Fibroblast of lung (primary cell): ENCODE measurements around the gene SLC26A6. TPM values are rescaled to one million over a fixed set of nuclear protein-coding genes. Genes with fewer than 3 reads are reported as not detected.

Experiments
- DNase-seq, 2 donors: peaks; one replicate each; pipeline versions ENCODE4 v3.0.0 to v3.0.0-alpha.2; 2010; ENCODE audit warnings: low read depth in 2 of 2
- H2AFZ ChIP-seq: 2 replicates; pipeline ENCODE4 v1.5.1; 2012; ENCODE audit warnings: low read length, control low read depth, inconsistent platforms
- H3K27ac ChIP-seq: 2 replicates; pipeline ENCODE4 v1.5.1; 2011; ENCODE audit warnings: low read length, control low read depth; ENCODE audit not compliant: insufficient read depth
- H3K27me3 ChIP-seq: 2 replicates; pipeline ENCODE4 v1.5.1; 2011; ENCODE audit warnings: mild to moderate bottlenecking, low read length; ENCODE audit not compliant: control insufficient read depth, insufficient read depth
- H3K36me3 ChIP-seq: 2 replicates; pipeline ENCODE4 v1.5.1; 2011; ENCODE audit warnings: low read length; ENCODE audit not compliant: control insufficient read depth, insufficient read depth
- H3K4me1 ChIP-seq: 2 replicates; pipeline ENCODE4 v1.5.1; 2011; ENCODE audit warnings: low read length; ENCODE audit not compliant: control insufficient read depth, insufficient read depth; ENCODE audit errors: extremely low read depth
- H3K4me2 ChIP-seq: 2 replicates; pipeline ENCODE4 v1.5.1; 2011; ENCODE audit warnings: low read length, control low read depth; ENCODE audit not compliant: insufficient read depth; ENCODE audit errors: extremely low read depth
- H3K4me3 ChIP-seq, 4 experiments: fragments of 200-600 bp in 1 of 4; sonication (generic) in 1 of 4; replicated peaks in 1 of 4; 2 replicates each; pipeline ENCODE4 v1.5.1; 2011 to 2016; ENCODE audit warnings: low read length in 4 of 4, low read depth in 3 of 4, mild to moderate bottlenecking in 3 of 4, control low read depth in 2 of 4, inconsistent platforms in 1 of 4, mixed read lengths in 1 of 4; ENCODE audit not compliant: insufficient read depth in 1 of 4; ENCODE audit errors: control extremely low read depth in 1 of 4
- H3K79me2 ChIP-seq: 2 replicates; pipeline ENCODE4 v1.5.1; 2012; ENCODE audit warnings: mild to moderate bottlenecking, low read length, inconsistent platforms; ENCODE audit not compliant: control insufficient read depth, insufficient read depth
- H3K9ac ChIP-seq: 2 replicates; pipeline ENCODE4 v1.5.1; 2011; ENCODE audit warnings: mild to moderate bottlenecking, low read length, control low read depth; ENCODE audit not compliant: insufficient read depth
- H3K9me3 ChIP-seq: 2 replicates; pipeline ENCODE4 v1.5.1; 2012; ENCODE audit warnings: low read depth, low read length; ENCODE audit not compliant: control insufficient read depth, insufficient read depth
- H4K20me1 ChIP-seq: 2 replicates; pipeline ENCODE4 v1.5.1; 2011; ENCODE audit warnings: low read length; ENCODE audit not compliant: control insufficient read depth, insufficient read depth; ENCODE audit errors: extremely low read depth
- CTCF ChIP-seq, 2 donors: IDR thresholded peaks in 1 of 2; conservative IDR thresholded peaks in 1 of 2; 1 replicate in 1 of 2; 2 replicates in 1 of 2; pipeline ENCODE4 v1.5.1; 2011 to 2012; ENCODE audit warnings: low read length in 2 of 2, control low read depth in 1 of 2, inconsistent platforms in 1 of 2, low read depth in 1 of 2, mild to moderate bottlenecking in 1 of 2
- EZH2 ChIP-seq: IDR thresholded peaks from 2 replicates; pipeline ENCODE4 v1.5.1; 2012; ENCODE audit warnings: low read length, control low read depth, mild to moderate bottlenecking; ENCODE audit errors: missing control alignments
- polyA plus RNA-seq, 2 donors: library from polyadenylated mRNA; depleted of rRNA in 1 of 2; stranded (reverse) in 1 of 2; unstranded in 1 of 2; fragments of >200 nt; gene quantifications; 2 replicates each; pipeline ENCODE4 v1.2.1, GENCODE V29; 2011 to 2012; ENCODE audit warnings: missing spikeins in 1 of 2
- total RNA-seq: library from RNA; depleted of rRNA; stranded (reverse); fragments of >200 nt; gene quantifications from 2 replicates; pipeline ENCODE4 v1.2.1, GENCODE V29; 2014

SLC26A6 gene
- total and polyA plus RNA-seq, 2 donors (not counting 1 experiment from before 2014, with no cell fraction given): 20.9 to 36.3 TPM

DNA sequence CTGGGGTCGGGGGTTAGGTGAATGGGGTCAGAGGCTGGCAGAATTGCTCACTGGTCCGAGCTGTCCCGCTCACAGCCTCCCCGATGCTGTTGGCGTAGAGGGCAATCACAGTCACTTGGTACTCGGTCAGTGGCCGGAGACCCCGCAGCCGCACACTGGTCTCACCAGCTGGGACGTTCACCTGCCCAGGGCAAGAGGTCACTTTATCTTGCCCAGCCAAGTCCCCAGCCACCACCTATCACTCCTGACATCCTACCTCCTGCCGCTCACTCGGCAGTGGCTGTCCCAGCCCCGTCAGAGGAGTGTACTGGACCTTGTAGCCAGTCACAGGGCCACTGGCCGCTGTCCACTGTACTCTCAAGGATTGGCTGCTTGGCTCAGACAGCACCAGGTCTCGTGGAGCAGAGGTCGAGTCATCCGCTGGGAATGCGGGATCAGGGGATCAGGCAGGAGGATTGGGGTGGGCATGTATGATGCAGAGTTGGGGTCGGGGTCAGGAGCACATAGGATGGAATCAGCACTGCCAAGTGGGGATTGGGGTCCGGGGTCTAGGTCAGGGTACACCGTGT is 42.7 kb downstream of the SLC26A6 start:
- Histone ChIP-seq H3K4me3 (no peak overlapping the region), H2AFZ (no peak overlapping the region), H3K79me2 (no peaks in the 10 kb centered on the region), H3K9ac (no peak overlapping the region), H3K27me3 (no peaks in the 10 kb centered on the region), H3K27ac (no peak overlapping the region), H3K36me3 (peaks cover 8% of the 10 kb centered on the region), H3K4me1 (peaks cover 25% of the 10 kb centered on the region), H3K4me2 (no peak overlapping the region), H4K20me1 (no peaks in the 10 kb centered on the region), H3K9me3 (no peaks in the 10 kb centered on the region)
- TF ChIP-seq CTCF (conservative IDR thresholded peaks at IDR 0.05 in 1 of 2, IDR thresholded peaks at IDR 0.05 in 1 of 2; ENCODE audit: low read depth in 1 of 2, low read length in 2 of 2) (no peak), EZH2 (no peak)
- DNase-seq: no peak

GRCh38 chr3:48591886-48592518 is 43.3 kb downstream of the SLC26A6 start:
- H3K27me3 ChIP-seq: no peaks in the 10 kb centered on the region

GRCh38 chr3:48591436-48591835 is 43.8 kb downstream of the SLC26A6 start:
- H4K20me1 ChIP-seq: no peaks in the 10 kb centered on the region
- H3K36me3 ChIP-seq: peaks cover 7% of the 10 kb centered on the region
- no peak overlapping the region for H2AFZ ChIP-seq
- H3K4me1 ChIP-seq: peaks cover 19% of the 10 kb centered on the region
- H3K4me3 ChIP-seq: no peak overlapping the region
- H3K9me3 ChIP-seq: no peaks in the 10 kb centered on the region
- TF ChIP-seq CTCF (conservative IDR thresholded peaks at IDR 0.05 in 1 of 2, IDR thresholded peaks at IDR 0.05 in 1 of 2; ENCODE audit: low read depth in 1 of 2, low read length in 2 of 2) (no peak), EZH2 (no peak)
- no peak overlapping the region for H3K27ac ChIP-seq
- H3K4me2 ChIP-seq: no peak overlapping the region
- no peaks in the 10 kb centered on the region for H3K79me2 ChIP-seq
- no peak overlapping the region for H3K9ac ChIP-seq
- H3K27me3 ChIP-seq: no peaks in the 10 kb centered on the region
- no peak for DNase-seq

More at GRCh38 chr3:48591886-48592518, 43.3 kb downstream of the SLC26A6 start:
- H3K9me3 ChIP-seq: no peaks in the 10 kb centered on the region
- no peak overlapping the region for H3K27ac ChIP-seq
- H3K4me3 ChIP-seq: no peak overlapping the region
- no peak overlapping the region for H3K9ac ChIP-seq
- no peaks in the 10 kb centered on the region for H4K20me1 ChIP-seq
- peaks cover 20% of the 10 kb centered on the region for H3K4me1 ChIP-seq
- DNase-seq: no peak
- H3K36me3 ChIP-seq: peaks cover 7% of the 10 kb centered on the region
- H3K79me2 ChIP-seq: no peaks in the 10 kb centered on the region
- H3K4me2 ChIP-seq: no peak overlapping the region
- no peak overlapping the region for H2AFZ ChIP-seq
- TF ChIP-seq EZH2 (no peak), CTCF (conservative IDR thresholded peaks at IDR 0.05 in 1 of 2, IDR thresholded peaks at IDR 0.05 in 1 of 2; ENCODE audit: low read depth in 1 of 2, low read length in 2 of 2) (no peak)
